IMR-90 (cell line): ENCODE data around the gene GPHB5. TPM values are rescaled to one million over a fixed set of nuclear protein-coding genes. Genes with fewer than 3 reads are reported as not detected.

ENCODE experiments used
- ATAC-seq: fragments of 200-7000 bp; cut with Tn5 transposase; 2 replicates; pipeline ENCODE4 v1.9.1; 2020; ENCODE audit warnings: low read depth, mild to moderate bottlenecking, moderate library complexity
- BruUV-seq: library from RNA; stranded (reverse); fragments of 400-500 nt; replicated peaks from 2 replicates; lab custom pipeline; 2021; lab: Mats Ljungman, UMichigan
- CTCF ChIA-PET: fragments of 300-600 bp; formaldehyde crosslinking; extraction: SDS; loops from one replicate; lab custom pipeline; 2021; ENCODE audit warnings: antibody characterized with exemption; lab: Yijun Ruan, JAX
- POLR2A ChIA-PET: fragments of 300-600 bp; sonication (Branson Sonifier 250); formaldehyde crosslinking; loops from one replicate; lab custom pipeline; 2022; ENCODE audit warnings: antibody characterized with exemption; ENCODE audit not compliant: unreplicated experiment; lab: Charles Lee
- DNase-seq: peaks from one replicate; pipeline ENCODE4 v3.0.0; 2013
- H2AFZ ChIP-seq: replicated peaks from 2 replicates; pipeline ENCODE3; 2013; ENCODE audit warnings: low read length, mild to moderate bottlenecking; ENCODE audit not compliant: poor library complexity
- H2AK5ac ChIP-seq: 2 replicates; pipeline ENCODE4 v1.6.1; 2013; ENCODE audit warnings: low read depth, low read length, inconsistent platforms
- H2AK9ac ChIP-seq: replicated peaks from 2 replicates; pipeline ENCODE3; 2013; ENCODE audit warnings: mild to moderate bottlenecking, low read depth, low read length, moderate library complexity; ENCODE audit not compliant: poor library complexity
- H2BK120ac ChIP-seq: 2 replicates; pipeline ENCODE4 v1.6.1; 2013; ENCODE audit warnings: low read depth, low read length, inconsistent platforms
- H2BK15ac ChIP-seq: 3 replicates; pipeline ENCODE4 v1.6.1; 2013; ENCODE audit warnings: low read depth, low read length, inconsistent platforms
- H2BK20ac ChIP-seq: 2 replicates; pipeline ENCODE4 v1.6.1; 2013; ENCODE audit warnings: low read depth, mild to moderate bottlenecking, inconsistent platforms, low read length, moderate library complexity
- H2BK5ac ChIP-seq: 2 replicates; pipeline ENCODE4 v1.6.1; 2013; ENCODE audit warnings: mild to moderate bottlenecking, low read depth, low read length, inconsistent platforms; ENCODE audit not compliant: poor library complexity, severe bottlenecking
- H3K14ac ChIP-seq: replicated peaks from 2 replicates; pipeline ENCODE4 v1.6.1; 2013; ENCODE audit warnings: low read depth, low read length, inconsistent platforms
- H3K18ac ChIP-seq: 2 replicates; pipeline ENCODE4 v1.6.1; 2013; ENCODE audit warnings: low read depth, low read length, control low read depth
- H3K23ac ChIP-seq: 2 replicates; pipeline ENCODE4 v1.6.1; 2013; ENCODE audit warnings: low read depth, low read length, inconsistent platforms
- H3K27ac ChIP-seq: 2 replicates; pipeline ENCODE4 v1.5.1; 2013; ENCODE audit warnings: mild to moderate bottlenecking, control low read depth, low read length; ENCODE audit not compliant: insufficient read depth
- H3K27me3 ChIP-seq: 2 replicates; pipeline ENCODE4 v1.6.1; 2013; ENCODE audit warnings: low read length; ENCODE audit not compliant: control insufficient read depth, insufficient read depth
- H3K36me3 ChIP-seq: 2 replicates; pipeline ENCODE4 v1.6.1; 2013; ENCODE audit warnings: low read length, mixed read lengths; ENCODE audit not compliant: control insufficient read depth, insufficient read depth
- H3K4ac ChIP-seq: 2 replicates; pipeline ENCODE4 v1.6.1; 2013; ENCODE audit warnings: low read depth, low read length, inconsistent platforms
- H3K4me1 ChIP-seq: 2 replicates; pipeline ENCODE4 v1.6.1; 2013; ENCODE audit warnings: low read length, mixed read lengths; ENCODE audit not compliant: control insufficient read depth, insufficient read depth
- H3K4me2 ChIP-seq: 2 replicates; pipeline ENCODE4 v1.6.1; 2013; ENCODE audit warnings: low read depth, mild to moderate bottlenecking, control low read depth, low read length, moderate library complexity
- H3K4me3 ChIP-seq: 2 replicates; pipeline ENCODE4 v1.5.1; 2013; ENCODE audit warnings: low read depth, mild to moderate bottlenecking, control low read depth, low read length, moderate library complexity; ENCODE audit not compliant: insufficient read depth
- H3K56ac ChIP-seq: 2 replicates; pipeline ENCODE4 v1.6.1; 2013; ENCODE audit warnings: low read length, inconsistent platforms; ENCODE audit not compliant: insufficient read depth; ENCODE audit errors: extremely low read depth
- H3K79me1 ChIP-seq, 2 experiments: 2 replicates each; pipeline ENCODE4 v1.6.1; 2013; ENCODE audit warnings: low read length in 2 of 2, inconsistent platforms in 1 of 2, low read depth in 1 of 2
- H3K9ac ChIP-seq: 2 replicates; pipeline ENCODE4 v1.6.1; 2013; ENCODE audit warnings: low read depth, low read length, control low read depth
- H3K9me1 ChIP-seq: 2 replicates; pipeline ENCODE4 v1.6.1; 2013; ENCODE audit warnings: low read length, inconsistent platforms; ENCODE audit not compliant: insufficient read depth
- H3K9me3 ChIP-seq: 2 replicates; pipeline ENCODE4 v1.6.1; 2013; ENCODE audit warnings: low read length; ENCODE audit not compliant: control insufficient read depth, insufficient read depth
- H4K20me1 ChIP-seq: 2 replicates; pipeline ENCODE4 v1.6.1; 2013; ENCODE audit warnings: low read length, inconsistent platforms; ENCODE audit not compliant: insufficient read depth
- H4K5ac ChIP-seq: 2 replicates; pipeline ENCODE4 v1.6.1; 2013; ENCODE audit warnings: mild to moderate bottlenecking, low read depth, low read length, control low read depth
- H4K8ac ChIP-seq, 2 experiments: 2 replicates each; pipeline ENCODE4 v1.6.1; 2013; ENCODE audit warnings: low read depth in 2 of 2, low read length in 2 of 2, control low read depth in 1 of 2, inconsistent platforms in 1 of 2
- H4K91ac ChIP-seq: 2 replicates; pipeline ENCODE4 v1.6.1; 2013; ENCODE audit warnings: low read depth, low read length, inconsistent platforms; ENCODE audit not compliant: insufficient read depth
- BHLHE40 ChIP-seq: fragments of 150-350 bp; IDR thresholded peaks from 2 replicates; pipeline ENCODE4 v1.6.1; 2016; ENCODE audit warnings: mild to moderate bottlenecking, low read depth, low read length
- CHD1 ChIP-seq: IDR thresholded peaks from 2 replicates; pipeline ENCODE4 v1.6.1; 2012; ENCODE audit warnings: low read depth, low read length, improper control_type of control experiment
- FOS ChIP-seq: fragments of 150-350 bp; IDR thresholded peaks from 2 replicates; pipeline ENCODE4 v1.6.1; 2016; ENCODE audit warnings: low read depth, low read length
- MAFK ChIP-seq: IDR thresholded peaks from 2 replicates; pipeline ENCODE4 v1.6.1; 2012; ENCODE audit warnings: low read depth, low read length, improper control_type of control experiment
- NFE2L2 ChIP-seq: fragments of 150-350 bp; IDR thresholded peaks from 2 replicates; pipeline ENCODE4 v1.6.1; 2016; ENCODE audit warnings: low read depth, mild to moderate bottlenecking, low read length
- POLR2A ChIP-seq: IDR thresholded peaks from 2 replicates; pipeline ENCODE4 v1.6.1; 2012; ENCODE audit warnings: mild to moderate bottlenecking, low read depth, low read length
- RAD21 ChIP-seq: IDR thresholded peaks from 2 replicates; pipeline ENCODE4 v1.6.1; 2012; ENCODE audit warnings: low read length, improper control_type of control experiment
- RCOR1 ChIP-seq: IDR thresholded peaks from 2 replicates; pipeline ENCODE4 v1.6.1; 2012; ENCODE audit warnings: mild to moderate bottlenecking, low read length, improper control_type of control experiment; ENCODE audit not compliant: insufficient replicate concordance
- RFX5 ChIP-seq: IDR thresholded peaks from 2 replicates; pipeline ENCODE4 v1.8.0; 2012; ENCODE audit warnings: low read depth, mild to moderate bottlenecking, low read length, moderate library complexity
- SMC3 ChIP-seq: fragments of 150-350 bp; IDR thresholded peaks from 2 replicates; pipeline ENCODE4 v1.6.1; 2016; ENCODE audit warnings: low read depth, mild to moderate bottlenecking, antibody characterized with exemption, low read length, moderate library complexity
- WGBS, 2 experiments: methylation state at CpG; one replicate each; pipeline versions ENCODE4 v1.1.5 to v1.1.7; 2013; ENCODE audit warnings: missing lambda C conversion rate in 2 of 2; ENCODE audit not compliant: insufficient read length in 1 of 2; ENCODE audit errors: extremely low coverage in 2 of 2; 5-methylcytosine and 5-hydroxymethylcytosine counted together
- dilution Hi-C: fragments of 300-500 bp; cut with HindIII; formaldehyde crosslinking; loops from one replicate; pipeline ENCODE4 v1.14.3; 2018; ENCODE audit warnings: low sequenced_read_pairs; ENCODE audit not compliant: unreplicated experiment
- in situ Hi-C: fragments of 300-500 bp; cut with MboI; formaldehyde crosslinking; loops from 3 replicates; pipeline ENCODE4 v1.14.3; 2019; ENCODE audit warnings: low sequenced_read_pairs, inconsistent platforms, mixed read lengths
- intact Hi-C: fragments of 100-400 bp; cut with micrococcal nuclease; formaldehyde crosslinking; loops from 2 replicates; pipeline ENCODE4 v1.10.0; 2022
- polyA plus RNA-seq, 3 experiments: library from polyadenylated mRNA; depleted of rRNA; stranded (reverse); fragments of >200 nt; gene quantifications; 2 replicates each; pipeline ENCODE4 v1.2.3, GENCODE V29; 2012; ENCODE audit warnings: low replicate concordance in 1 of 3
- total RNA-seq: library from RNA; depleted of rRNA; stranded (reverse); fragments of >200 nt; gene quantifications from 2 replicates; pipeline ENCODE4 v1.2.3, GENCODE V29; 2012
- TF ChIP-seq, protein P1 (sequence below): fragments of 150-350 bp; IDR thresholded peaks from 2 replicates; pipeline ENCODE4 v1.6.1; 2017; ENCODE audit warnings: mild to moderate bottlenecking, antibody characterized with exemption, low read length, low read depth
- TF ChIP-seq, protein P2 (sequence below): fragments of 150-350 bp; IDR thresholded peaks from 2 replicates; pipeline ENCODE4 v1.6.1; 2016; ENCODE audit warnings: low read depth, mild to moderate bottlenecking, low read length, moderate library complexity, borderline replicate concordance

Gene GPHB5
- total and polyA plus RNA-seq, 2 of the 4 experiments (the other 2 are of a cell fraction): not detected

DNA sequence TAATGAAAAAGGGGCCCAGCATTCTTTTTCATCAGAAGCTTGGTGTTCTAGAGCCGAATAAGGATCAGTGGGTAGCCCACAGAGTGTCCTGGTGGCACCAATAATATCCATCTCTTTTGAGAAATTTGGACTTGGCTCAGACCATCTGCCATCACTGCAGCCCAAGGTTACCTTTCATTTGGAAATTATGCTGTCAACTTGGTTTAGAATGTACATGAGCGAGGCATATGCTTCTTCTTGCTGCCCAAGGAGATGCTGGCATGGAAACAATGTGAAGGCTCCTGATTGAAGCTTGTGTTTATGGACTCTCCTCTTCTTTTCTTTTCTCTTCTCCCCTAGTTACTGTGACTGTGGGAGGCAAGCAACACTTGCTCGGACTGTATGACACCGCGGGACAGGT lies 50.0 kb downstream of the GPHB5 start:
- Histone ChIP-seq H4K8ac (no peak overlapping the region), H3K56ac (no peak overlapping the region), H3K27ac (no peak overlapping the region), H3K4ac (no peak overlapping the region), H3K9me1 (no peaks in the 10 kb centered on the region), H4K5ac (no peak overlapping the region), H3K27me3 (no peaks in the 10 kb centered on the region), H2AK5ac (no peak overlapping the region), H3K9ac (no peak overlapping the region), H4K20me1 (no peaks in the 10 kb centered on the region), H3K9me3 (no peaks in the 10 kb centered on the region), H3K23ac (no peak overlapping the region), H3K4me1 (no peaks in the 10 kb centered on the region), H3K14ac (no peak overlapping the region), H2BK20ac (no peak overlapping the region), H2BK5ac (no peak overlapping the region), H3K36me3 (no peaks in the 10 kb centered on the region), H3K4me2 (no peak overlapping the region), H2BK15ac (no peak overlapping the region), H2AFZ (no peak overlapping the region), H3K18ac (no peak overlapping the region), H4K91ac (no peak overlapping the region), H2AK9ac (no peak overlapping the region), H3K79me1 (no peaks in the 10 kb centered on the region), H2BK120ac (no peak overlapping the region), H3K4me3 (no peak overlapping the region)
- in situ Hi-C loops: no loop called here
- 100% methylated on average over 1 of the region's 5 CpGs; no CpG with 5 or more reads in 1 of the 2 experiments for WGBS, 2 experiments
- no peak for ATAC-seq
- ChIA-PET POLR2A (no interaction called here), CTCF (no interaction called here)
- no peak for DNase-seq
- no TSS peak for BruUV-seq
- intact Hi-C loops: no loop called here
- no peak for TF ChIP-seq RCOR1
- TF ChIP-seq CHD1: no peak
- TF ChIP-seq POLR2A: no peak
- no peak for TF ChIP-seq SMC3
- TF ChIP-seq RAD21: no peak
- TF ChIP-seq, protein P1, sequence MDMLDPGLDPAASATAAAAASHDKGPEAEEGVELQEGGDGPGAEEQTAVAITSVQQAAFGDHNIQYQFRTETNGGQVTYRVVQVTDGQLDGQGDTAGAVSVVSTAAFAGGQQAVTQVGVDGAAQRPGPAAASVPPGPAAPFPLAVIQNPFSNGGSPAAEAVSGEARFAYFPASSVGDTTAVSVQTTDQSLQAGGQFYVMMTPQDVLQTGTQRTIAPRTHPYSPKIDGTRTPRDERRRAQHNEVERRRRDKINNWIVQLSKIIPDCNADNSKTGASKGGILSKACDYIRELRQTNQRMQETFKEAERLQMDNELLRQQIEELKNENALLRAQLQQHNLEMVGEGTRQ: no peak
- TF ChIP-seq BHLHE40: no peak
- no peak for TF ChIP-seq RFX5
- no peak for TF ChIP-seq MAFK
- no peak for TF ChIP-seq FOS
- no peak for TF ChIP-seq NFE2L2
- TF ChIP-seq, protein P2, sequence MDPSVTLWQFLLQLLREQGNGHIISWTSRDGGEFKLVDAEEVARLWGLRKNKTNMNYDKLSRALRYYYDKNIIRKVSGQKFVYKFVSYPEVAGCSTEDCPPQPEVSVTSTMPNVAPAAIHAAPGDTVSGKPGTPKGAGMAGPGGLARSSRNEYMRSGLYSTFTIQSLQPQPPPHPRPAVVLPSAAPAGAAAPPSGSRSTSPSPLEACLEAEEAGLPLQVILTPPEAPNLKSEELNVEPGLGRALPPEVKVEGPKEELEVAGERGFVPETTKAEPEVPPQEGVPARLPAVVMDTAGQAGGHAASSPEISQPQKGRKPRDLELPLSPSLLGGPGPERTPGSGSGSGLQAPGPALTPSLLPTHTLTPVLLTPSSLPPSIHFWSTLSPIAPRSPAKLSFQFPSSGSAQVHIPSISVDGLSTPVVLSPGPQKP: no peak
- dilution Hi-C loops: no loop called here
